K562 (cell line): ENCODE results near the gene PRPF6. TPM values are rescaled to one million over a fixed set of nuclear protein-coding genes. Genes with fewer than 3 reads are reported as not detected.
A peak's percentile ranks its signal among the peaks of the same experiment; 100 is the strongest.

ENCODE experiments used
- CBX5 ChIP-seq: IDR thresholded peaks from 2 replicates; pipeline ENCODE4 v1.6.1; 2014; ENCODE audit warnings: low read depth, borderline replicate concordance
- CCNT2 ChIP-seq: IDR thresholded peaks from 2 replicates; pipeline ENCODE4 v1.6.1; 2011; ENCODE audit warnings: borderline replicate concordance, low read depth, mild to moderate bottlenecking, moderate library complexity, mixed read lengths, low read length; ENCODE audit not compliant: insufficient read length; ENCODE audit errors: extremely low read depth
- DIDO1 ChIP-seq: fragments of 450-650 bp; IDR thresholded peaks from 2 replicates; pipeline ENCODE4 v1.6.1; 2016; ENCODE audit warnings: low read depth, missing biosample characterization, missing genetic modification characterization
- EP300 ChIP-seq: IDR thresholded peaks from 2 replicates; pipeline ENCODE4 v1.6.1; 2012; ENCODE audit warnings: low read length, improper control_type of control experiment
- GATAD2A ChIP-seq: fragments of 450-650 bp; IDR thresholded peaks from 2 replicates; pipeline ENCODE4 v1.6.1; 2017
- HDAC8 ChIP-seq: fragments of 450-650 bp; IDR thresholded peaks from 2 replicates; pipeline ENCODE4 v1.6.1; 2016; ENCODE audit warnings: mild to moderate bottlenecking, missing genetic modification characterization, moderate library complexity, missing compliant biosample characterization
- MAZ ChIP-seq, 2 experiments: fragments of 450-650 bp in 1 of 2; sonication (generic) in 1 of 2; formaldehyde crosslinking; IDR thresholded peaks in 1 of 2; conservative IDR thresholded peaks in 1 of 2; 2 replicates each; pipeline versions ENCODE4 v1.4.0 to v1.5.0; 2020; ENCODE audit warnings: mild to moderate bottlenecking in 1 of 2, missing genetic modification reagents in 1 of 2
- MTA2 ChIP-seq: fragments of 450-650 bp; IDR thresholded peaks from 2 replicates; pipeline ENCODE4 v1.6.1; 2016; ENCODE audit warnings: low read depth
- NEUROD1 ChIP-seq: fragments of 150-350 bp; IDR thresholded peaks from 2 replicates; pipeline ENCODE4 v1.6.1; 2014; ENCODE audit warnings: borderline replicate concordance, low read length, low read depth; ENCODE audit not compliant: partially characterized antibody
- NFRKB ChIP-seq: fragments of 450-650 bp; IDR thresholded peaks from 2 replicates; pipeline ENCODE4 v1.6.1; 2016; ENCODE audit warnings: low read depth
- PKNOX1 ChIP-seq: fragments of 450-650 bp; IDR thresholded peaks from 2 replicates; pipeline ENCODE4 v1.6.1; 2016
- POLR2A ChIP-seq: fragments of 450-650 bp; conservative IDR thresholded peaks from 2 replicates; pipeline ENCODE4 v1.6.1; 2016
- RAD21 ChIP-seq, 2 experiments: fragments of 250-450 bp in 1 of 2; fragments of 450-650 bp in 1 of 2; sonication (Bioruptor Pico) in 1 of 2; formaldehyde crosslinking in 1 of 2; IDR thresholded peaks in 1 of 2; conservative IDR thresholded peaks in 1 of 2; 2 replicates each; pipeline versions ENCODE4 v1.4.0 to v1.8.0; 2020 to 2022; ENCODE audit warnings: mild to moderate bottlenecking in 2 of 2, moderate library complexity in 1 of 2
- SAP30 ChIP-seq: fragments of 200-600 bp; sonication (generic); IDR thresholded peaks from 2 replicates; pipeline ENCODE4 v1.6.1; 2012; ENCODE audit warnings: borderline replicate concordance, low read depth, mild to moderate bottlenecking, moderate library complexity, low read length, control low read depth, inconsistent platforms; ENCODE audit not compliant: insufficient read depth, poor library complexity, severe bottlenecking
- SOX6 ChIP-seq: fragments of 450-650 bp; IDR thresholded peaks from 2 replicates; pipeline ENCODE4 v1.6.1; 2014; ENCODE audit warnings: mild to moderate bottlenecking
- TEAD4 ChIP-seq, 2 experiments: sonication (generic) in 1 of 2; formaldehyde crosslinking in 1 of 2; IDR thresholded peaks; 2 replicates each; pipeline versions ENCODE4 v1.6.1 to v1.8.0; 2012 to 2022; ENCODE audit warnings: borderline replicate concordance in 1 of 2, inconsistent platforms in 1 of 2, low read length in 1 of 2, mild to moderate bottlenecking in 1 of 2, missing genetic modification reagents in 1 of 2
- TRIM25 ChIP-seq: fragments of 450-650 bp; IDR thresholded peaks from 2 replicates; pipeline ENCODE4 v1.7.0; 2016; ENCODE audit warnings: borderline replicate concordance
- ZBED1 ChIP-seq: IDR thresholded peaks from 2 replicates; pipeline ENCODE4 v1.6.1; 2014
- ZNF277 ChIP-seq: fragments of 250-450 bp; sonication (Bioruptor Pico); IDR thresholded peaks from 2 replicates; pipeline ENCODE4 v1.8.0; 2022; ENCODE audit warnings: inconsistent platforms, mild to moderate bottlenecking, moderate library complexity, borderline replicate concordance
- ZNF766 ChIP-seq: fragments of 200-800 bp; sonication (Bioruptor generic); conservative IDR thresholded peaks from 2 replicates; pipeline ENCODE4 v1.6.1; 2016; ENCODE audit warnings: missing genetic modification characterization, missing compliant biosample characterization
- polyA plus RNA-seq, 8 experiments: library from polyadenylated mRNA; depleted of rRNA in 4 of 8; stranded (reverse) in 5 of 8; unstranded in 3 of 8; fragments of >200 nt; fragmentation: Nextera tagmentation in 2 of 8; fragmentation: Illumina TruSeq in 1 of 8; extraction: Ambion mirVana in 2 of 8; extraction: Trizol in 1 of 8; gene quantifications; 2 replicates each; pipeline versions ENCODE4 v1.2.1 to v1.2.3, GENCODE V29; 2011 to 2014; ENCODE audit warnings: inconsistent platforms in 1 of 8, missing spikeins in 1 of 8
- total RNA-seq, 7 experiments: library from RNA; depleted of rRNA in 6 of 7; stranded (reverse); fragments of >200 nt in 6 of 7; fragmentation: Illumina TruSeq in 2 of 7; extraction: Trizol in 2 of 7; gene quantifications; 2 replicates each; pipeline versions ENCODE4 v1.2.1 to v1.2.3, GENCODE V29; 2011 to 2021; ENCODE audit warnings: low replicate concordance in 1 of 7

PRPF6 gene
- total and polyA plus RNA-seq, 9 of the 15 experiments (the other 6 are each of a cell fraction or from before 2014, with no cell fraction given) = 4.2 to 83.2 (median 59.9) TPM

DNA sequence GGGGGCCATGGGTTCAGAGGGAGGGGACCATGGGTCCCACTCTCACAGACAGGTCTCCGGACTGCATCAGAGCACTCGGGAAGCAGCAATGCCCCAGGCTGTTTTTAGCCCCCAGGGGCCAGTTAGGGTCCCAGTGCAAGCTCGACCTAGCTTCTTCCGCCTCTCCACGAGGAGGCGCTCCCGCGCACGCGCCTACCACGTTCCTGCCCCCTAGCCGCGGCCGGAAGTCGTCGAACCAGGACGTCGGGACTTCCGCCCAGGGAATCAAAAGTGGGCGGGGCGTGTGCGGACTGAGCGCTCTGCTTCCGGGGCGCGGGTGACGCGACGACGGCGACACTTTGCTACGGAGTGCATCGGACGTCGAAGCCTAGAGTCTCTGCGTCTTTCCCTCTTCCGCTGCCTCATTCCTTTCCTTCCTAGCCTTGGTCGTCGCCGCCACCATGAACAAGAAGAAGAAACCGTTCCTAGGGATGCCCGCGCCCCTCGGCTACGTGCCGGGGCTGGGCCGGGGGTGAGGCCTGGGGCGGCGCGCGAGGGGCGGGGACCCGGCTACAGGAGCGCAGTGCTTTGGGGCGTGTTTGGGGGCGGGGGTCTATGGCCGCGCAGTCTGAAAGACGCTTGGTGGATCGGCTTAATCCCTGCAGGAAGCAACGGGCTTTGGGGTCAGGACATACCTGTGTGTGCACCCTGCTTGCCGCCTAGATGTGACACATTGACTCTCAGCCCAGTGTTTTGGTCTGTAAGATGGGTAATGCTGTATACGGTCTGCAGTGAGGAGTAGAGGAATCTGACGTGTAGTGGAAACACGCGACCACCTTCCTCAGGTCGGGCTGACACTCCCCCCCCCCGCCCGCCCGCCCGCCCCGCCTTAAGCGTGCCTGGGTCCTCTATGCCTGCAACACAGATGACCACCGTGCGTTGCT, at the start of gene PRPF6 (continued):
- peak; percentile 78 for TF ChIP-seq NEUROD1
- TF ChIP-seq TRIM25 = no peak
- peak; percentile 63 for TF ChIP-seq CCNT2
- TF ChIP-seq GATAD2A = no peak
- TF ChIP-seq EP300 = peak; percentile 33
- TF ChIP-seq PKNOX1 = peak; percentile 76
- TF ChIP-seq RAD21 (CRISPR knock-in tag; conservative IDR thresholded peaks at IDR 0.05 in 1 of 2, IDR thresholded peaks at IDR 0.05 in 1 of 2) = peak in 1 of 2 experiments; percentile 54; a peak in 3 of 4 replicates
- TF ChIP-seq ZBED1 = peak; percentile 72; the same call in 1 of the 2 replicates
- no peak for TF ChIP-seq HDAC8
- 0 out of 2 replicates have a peak, but pooled peaks have one; percentile 62 for TF ChIP-seq CBX5
- peak; percentile 60 for TF ChIP-seq MTA2
- TF ChIP-seq DIDO1 (tag) = peak; percentile 95
- peak; percentile 57 for TF ChIP-seq SAP30
- TF ChIP-seq MAZ (CRISPR knock-in tag; conservative IDR thresholded peaks at IDR 0.05 in 1 of 2, IDR thresholded peaks at IDR 0.05 in 1 of 2) = peak; percentile 72 to 93
- TF ChIP-seq NFRKB = peak; percentile 27; the same call in 1 of the 2 replicates
- peak; percentile 46; the same call in 1 of the 2 replicates for TF ChIP-seq ZNF766 (CRISPR knock-in tag)
- no peak for TF ChIP-seq TEAD4 (IDR thresholded peaks at IDR 0.05; ENCODE audit: low read length)
- TF ChIP-seq TEAD4 (CRISPR knock-in tag; IDR thresholded peaks at IDR 0.05; ENCODE audit: borderline replicate concordance) = no peak
- TF ChIP-seq SOX6 = peak; percentile 67
- TF ChIP-seq POLR2A = peak; percentile 86
- no peak for TF ChIP-seq ZNF277 (CRISPR knock-in tag)
